Heart left ventricle (tissue), 16 donors: ENCODE measurements around the gene CDC16. TPM values are rescaled to one million over a fixed set of nuclear protein-coding genes. Genes with fewer than 3 reads are reported as not detected.

Experiments used
- ATAC-seq, 4 donors: fragments of 200-7000 bp; cut with Tn5 transposase; one replicate each; pipeline ENCODE4 v1.9.1; 2020 to 2022; ENCODE audit warnings: moderate library complexity in 4 of 4, mild to moderate bottlenecking in 3 of 4, moderate number of reproducible peaks in 1 of 4
- DNase-seq, 5 donors: peaks; one replicate each; pipeline ENCODE4 v3.0.0-alpha.2; 2020
- H3K27ac ChIP-seq, 12 donors: fragments of 200-600 bp; sonication (generic) in 4 of 12; one replicate each; pipeline versions ENCODE4 v1.5.0 to v1.8.0; 2016 to 2022; ENCODE audit warnings: mild to moderate bottlenecking in 2 of 12
- H3K27me3 ChIP-seq, 9 donors: fragments of 200-600 bp; sonication (generic) in 2 of 9; one replicate each; pipeline versions ENCODE4 v1.5.1 to v1.8.0; 2016 to 2022; ENCODE audit warnings: mild to moderate bottlenecking in 3 of 9
- H3K36me3 ChIP-seq, 9 donors: fragments of 200-600 bp; sonication (generic) in 2 of 9; one replicate each; pipeline versions ENCODE4 v1.5.0 to v1.8.0; 2018 to 2022; ENCODE audit warnings: mild to moderate bottlenecking in 2 of 9
- H3K4me1 ChIP-seq, 12 donors: fragments of 200-600 bp; sonication (generic) in 4 of 12; one replicate each; pipeline versions ENCODE4 v1.5.0 to v1.8.0; 2016 to 2022; ENCODE audit warnings: mild to moderate bottlenecking in 3 of 12
- H3K4me3 ChIP-seq, 12 donors: fragments of 200-600 bp; sonication (generic) in 4 of 12; one replicate each; pipeline versions ENCODE4 v1.5.0 to v1.8.0; 2017 to 2022; ENCODE audit warnings: mild to moderate bottlenecking in 9 of 12, moderate library complexity in 4 of 12
- H3K9me3 ChIP-seq, 12 donors: fragments of 200-600 bp; sonication (generic) in 4 of 12; one replicate each; pipeline versions ENCODE4 v1.5.0 to v1.8.0; 2016 to 2022; ENCODE audit warnings: mild to moderate bottlenecking in 1 of 12
- CTCF ChIP-seq, 12 donors: fragments of 200-600 bp; sonication (generic) in 4 of 12; IDR thresholded peaks; one replicate each; pipeline versions ENCODE4 v1.5.0 to v1.8.0; 2018 to 2022; ENCODE audit warnings: antibody characterized with exemption in 12 of 12, mild to moderate bottlenecking in 5 of 12
- POLR2A ChIP-seq, 2 donors: fragments of 450-650 bp; IDR thresholded peaks; one replicate each; pipeline ENCODE4 v1.6.1; 2017; ENCODE audit warnings: antibody characterized with exemption in 2 of 2, mild to moderate bottlenecking in 2 of 2, moderate library complexity in 2 of 2
- WGBS, 4 donors: extraction: QIAGEN DNeasy Blood & Tissue Kit in 2 of 4; methylation state at CpG; one replicate each; pipeline versions ENCODE4 v1.1.5 to v1.1.7; 2013 to 2018; 5-methylcytosine and 5-hydroxymethylcytosine counted together
- intact Hi-C, 10 donors: fragments of 100-400 bp; cut with DNase I; formaldehyde crosslinking; loops; one replicate each; pipeline versions ENCODE4 v1.11.1 to v1.14.2; 2022
- polyA plus RNA-seq, 2 donors: library from polyadenylated mRNA; stranded (reverse); fragments of 200-250 nt; gene quantifications; one replicate each; pipeline ENCODE4 v1.2.3, GENCODE V29; 2013
- total RNA-seq, 9 donors: library from RNA; depleted of rRNA in 2 of 9; stranded (reverse); fragments of >200 nt in 2 of 9; fragmentation: NEBNext Ultra II Directional in 3 of 9; extraction: Animal tissue kit (Norgen Biotek cat#: 25700) in 3 of 9; gene quantifications; one replicate each; pipeline versions ENCODE4 v1.1.0 to v1.2.4, GENCODE V29; 2016 to 2023
- donor health status: ischemic (EF 13 %, LVEDD 7.1; RV severe dilation, severe dysfunction).
- donor health status: healthy with polysubstance abuse.
- donor health status: DM: no; HTN: yes; CAD: no.
- donor health status: DM: no; HTN: no; CAD: no.
- donor health status: ischemic (EF 25% LVEDD 6.9; RV normal size, moderate dysfunction).
- donor health status: ischemic (EF 25% LVEDD 5.7; RV mildly dilated, moderate dysfunction).
- donor health status: healthy.
- donor health status: DM: yes; HTN: yes; CAD: no.
- donor health status: ischemic (EF 35%, LVEDD 5.7; RV mildly dilated, moderate dysfunction).
- donor health status: nonischemic (EF 11% LVEDD 7.7; RV severe dilation, severe dysfunction).
- donor health status: DM: yes; HTN: yes; CAD: no.
- donor health status: PGD.
- donor health status: ischemic (EF 29% LVEDD 5.4; RV normal size, mild dysfunction).
- donor health status: nonischemic (EF 23%, LVEDD 6.1; RV moderate dilation, normal function).

The CDC16 gene
- total and polyA plus RNA-seq, 11 donors = 20.0 to 41.7 (median 32.4) TPM

GRCh38 chr13:114315074-114315785 is 80.5 kb downstream of the CDC16 start:
- no peak for TF ChIP-seq POLR2A (IDR thresholded peaks at IDR 0.05)
- TF ChIP-seq CTCF (IDR thresholded peaks at IDR 0.05) = no peak
- no peak for DNase-seq
- no peak for ATAC-seq
- Histone ChIP-seq H3K4me3 (peak overlapping the region; percentile 68 to 95 (median 80)), H3K27me3 (no peaks in the 10 kb centered on the region), H3K36me3 (no peaks in the 10 kb centered on the region), H3K4me1 (peaks cover 3 to 59% (median 42%) of the 10 kb centered on the region in 12 donors), H3K9me3 (no peaks in the 10 kb centered on the region), H3K27ac (peak overlapping the region; percentile 51 to 97 (median 92))
- intact Hi-C loops = no loop called here
- WGBS, 4 donors = 23 to 28% (median 25%) methylated on average over 7 of the region's 7 CpGs

- Histone ChIP-seq H3K36me3 (peaks cover 0 to 29% (median 26%) of the 10 kb centered on the region in 9 donors), H3K27ac (no peak overlapping the region), H3K27me3 (no peaks in the 10 kb centered on the region), H3K4me3 (no peak overlapping the region), H3K9me3 (no peaks in the 10 kb centered on the region), H3K4me1 (peaks cover 3 to 54% (median 38%) of the 10 kb centered on the region in 12 donors)
- TF ChIP-seq POLR2A (IDR thresholded peaks at IDR 0.05) = no peak
- TF ChIP-seq CTCF (IDR thresholded peaks at IDR 0.05) = no peak
- ATAC-seq (no peak), DNase-seq (no peak)
- WGBS, 4 donors = 15 to 26% (median 22%) methylated on average over 1 of the region's 1 CpG
- intact Hi-C loops = no loop called here
Measured at GRCh38 chr13:114318624-114319023, 83.9 kb downstream of the CDC16 start.

GRCh38 chr13:114319441-114319913 is 84.8 kb downstream of the CDC16 start:
- Histone ChIP-seq H3K27me3 (no peaks in the 10 kb centered on the region), H3K4me1 (peaks cover 3 to 53% (median 37%) of the 10 kb centered on the region in 12 donors), H3K27ac (peak overlapping the region in 1 of 12 donors; percentile 21), H3K36me3 (peaks cover 0 to 37% (median 34%) of the 10 kb centered on the region in 9 donors), H3K4me3 (no peak overlapping the region), H3K9me3 (no peaks in the 10 kb centered on the region)
- ATAC-seq (peak in 2 of 4 donors; percentile 5 to 12), DNase-seq (no peak)
- TF ChIP-seq POLR2A (IDR thresholded peaks at IDR 0.05) (no peak), CTCF (IDR thresholded peaks at IDR 0.05) (no peak)
- WGBS, 4 donors = 45 to 61% (median 56%) methylated on average over 3 of the region's 3 CpGs
- intact Hi-C loops = no loop called here

GRCh38 chr13:114320065-114320464 is 85.4 kb downstream of the CDC16 start:
- Histone ChIP-seq H3K27ac (peak overlapping the region in 2 of 12 donors; percentile 10 to 13), H3K4me1 (peaks cover 3 to 51% (median 36%) of the 10 kb centered on the region in 12 donors), H3K4me3 (no peak overlapping the region), H3K27me3 (no peaks in the 10 kb centered on the region), H3K9me3 (no peaks in the 10 kb centered on the region), H3K36me3 (peaks cover 0 to 43% (median 40%) of the 10 kb centered on the region in 9 donors)
- DNase-seq = no peak
- peak; percentile 38 to 76 (median 56) for ATAC-seq
- no peak for TF ChIP-seq CTCF (IDR thresholded peaks at IDR 0.05)
- TF ChIP-seq POLR2A (IDR thresholded peaks at IDR 0.05) = no peak
- intact Hi-C loops = no loop called here
